ENCODE data around the gene CAMK1D.

DNA sequence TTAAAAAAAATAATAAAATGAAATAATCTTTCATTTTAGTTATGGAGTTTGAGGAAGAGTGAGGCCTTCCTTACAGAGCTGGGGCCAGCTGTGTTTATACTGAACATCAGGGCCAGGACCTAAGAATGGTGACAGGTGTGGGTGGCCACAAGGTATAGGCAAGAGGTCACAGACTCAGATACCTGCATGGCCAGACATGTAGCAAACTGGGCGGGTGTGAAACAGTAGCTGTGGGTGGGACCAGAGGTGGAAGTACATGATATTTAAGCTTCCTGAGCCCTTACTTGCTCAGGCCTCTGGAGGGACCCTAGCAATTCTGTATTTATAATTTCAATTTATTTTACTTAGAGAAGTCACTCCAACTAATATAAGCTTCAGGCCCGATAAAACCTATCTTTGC, 27.7 kb upstream of the CAMK1D start:
- no peak for TF ChIP-seq POLR2A (IDR thresholded peaks at IDR 0.05)
- TF ChIP-seq, protein P1, sequence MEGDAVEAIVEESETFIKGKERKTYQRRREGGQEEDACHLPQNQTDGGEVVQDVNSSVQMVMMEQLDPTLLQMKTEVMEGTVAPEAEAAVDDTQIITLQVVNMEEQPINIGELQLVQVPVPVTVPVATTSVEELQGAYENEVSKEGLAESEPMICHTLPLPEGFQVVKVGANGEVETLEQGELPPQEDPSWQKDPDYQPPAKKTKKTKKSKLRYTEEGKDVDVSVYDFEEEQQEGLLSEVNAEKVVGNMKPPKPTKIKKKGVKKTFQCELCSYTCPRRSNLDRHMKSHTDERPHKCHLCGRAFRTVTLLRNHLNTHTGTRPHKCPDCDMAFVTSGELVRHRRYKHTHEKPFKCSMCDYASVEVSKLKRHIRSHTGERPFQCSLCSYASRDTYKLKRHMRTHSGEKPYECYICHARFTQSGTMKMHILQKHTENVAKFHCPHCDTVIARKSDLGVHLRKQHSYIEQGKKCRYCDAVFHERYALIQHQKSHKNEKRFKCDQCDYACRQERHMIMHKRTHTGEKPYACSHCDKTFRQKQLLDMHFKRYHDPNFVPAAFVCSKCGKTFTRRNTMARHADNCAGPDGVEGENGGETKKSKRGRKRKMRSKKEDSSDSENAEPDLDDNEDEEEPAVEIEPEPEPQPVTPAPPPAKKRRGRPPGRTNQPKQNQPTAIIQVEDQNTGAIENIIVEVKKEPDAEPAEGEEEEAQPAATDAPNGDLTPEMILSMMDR (IDR thresholded peaks at IDR 0.05) = no peak
- TF ChIP-seq POLR2AphosphoS5 (IDR thresholded peaks at IDR 0.05; ENCODE audit: insufficient read depth in 1 of 2, low read depth in 1 of 2) = peak in 1 of 2 donors; percentile 26
